Spleen (tissue), 7 donors: ENCODE data around the gene CXCL16.

Source experiments
- POLR2AphosphoS5 ChIP-seq, 3 donors: sonication (generic); formaldehyde crosslinking; IDR thresholded peaks; one replicate each; pipeline ENCODE4 v1.5.1; 2017; ENCODE audit warnings: antibody characterized with exemption in 3 of 3
- TF ChIP-seq, protein P1 (sequence below), 11 experiments: fragments of 200-600 bp in 7 of 11; fragments of 450-650 bp in 4 of 11; sonication (generic) in 4 of 11; IDR thresholded peaks in 8 of 11; conservative IDR thresholded peaks in 3 of 11; 1 replicate in 7 of 11; 2 replicates in 4 of 11; pipeline versions ENCODE4 v1.4.0 to v1.8.0; 2016 to 2021; ENCODE audit warnings: antibody characterized with exemption in 11 of 11, inconsistent platforms in 4 of 11, mild to moderate bottlenecking in 1 of 11
- donor health status: DM: no; HTN: no; CAD: no; lungs with moderate emphysema.
- donor health status: DM: no; HTN: no; CAD: no.
- donor health status: DM: no; HTN: no; CAD: no.

DNA sequence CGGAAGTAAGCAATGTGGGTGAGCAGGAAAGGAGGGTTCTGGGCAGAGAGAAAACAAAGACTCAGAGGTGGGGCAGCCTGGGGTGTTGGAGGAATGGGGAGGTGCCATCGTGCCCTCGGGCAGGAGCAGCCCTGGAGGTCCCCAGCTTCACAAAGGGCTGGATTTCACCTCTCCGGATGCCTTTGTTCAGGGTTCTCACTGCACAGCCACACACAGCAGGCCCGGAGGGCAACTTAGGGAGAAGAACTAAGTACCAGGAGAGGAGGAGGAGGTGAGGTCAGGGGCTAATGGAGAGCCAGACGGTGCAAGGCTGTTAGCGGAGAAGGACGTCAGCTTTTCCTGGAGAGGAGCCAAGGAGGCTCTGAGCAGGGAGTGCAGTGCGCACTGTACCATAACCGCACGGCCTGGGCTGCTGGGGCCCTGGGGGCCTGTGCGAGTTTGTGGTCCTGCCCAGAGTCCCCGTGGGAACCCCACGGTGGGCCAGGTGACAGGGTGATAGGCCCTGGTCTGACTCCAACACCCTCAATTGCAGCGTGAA lies 20.0 kb downstream of the CXCL16 start:
- TF ChIP-seq, protein P1, sequence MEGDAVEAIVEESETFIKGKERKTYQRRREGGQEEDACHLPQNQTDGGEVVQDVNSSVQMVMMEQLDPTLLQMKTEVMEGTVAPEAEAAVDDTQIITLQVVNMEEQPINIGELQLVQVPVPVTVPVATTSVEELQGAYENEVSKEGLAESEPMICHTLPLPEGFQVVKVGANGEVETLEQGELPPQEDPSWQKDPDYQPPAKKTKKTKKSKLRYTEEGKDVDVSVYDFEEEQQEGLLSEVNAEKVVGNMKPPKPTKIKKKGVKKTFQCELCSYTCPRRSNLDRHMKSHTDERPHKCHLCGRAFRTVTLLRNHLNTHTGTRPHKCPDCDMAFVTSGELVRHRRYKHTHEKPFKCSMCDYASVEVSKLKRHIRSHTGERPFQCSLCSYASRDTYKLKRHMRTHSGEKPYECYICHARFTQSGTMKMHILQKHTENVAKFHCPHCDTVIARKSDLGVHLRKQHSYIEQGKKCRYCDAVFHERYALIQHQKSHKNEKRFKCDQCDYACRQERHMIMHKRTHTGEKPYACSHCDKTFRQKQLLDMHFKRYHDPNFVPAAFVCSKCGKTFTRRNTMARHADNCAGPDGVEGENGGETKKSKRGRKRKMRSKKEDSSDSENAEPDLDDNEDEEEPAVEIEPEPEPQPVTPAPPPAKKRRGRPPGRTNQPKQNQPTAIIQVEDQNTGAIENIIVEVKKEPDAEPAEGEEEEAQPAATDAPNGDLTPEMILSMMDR (IDR thresholded peaks at IDR 0.05 in 8 of 11, conservative IDR thresholded peaks at IDR 0.05 in 3 of 11) = no peak
- peak; percentile 43 to 74 (median 44) for TF ChIP-seq POLR2AphosphoS5 (IDR thresholded peaks at IDR 0.05)
